Liver (tissue), 9 donors: Measurements from ENCODE around the gene ALDH1B1. TPM values are rescaled to one million over a fixed set of nuclear protein-coding genes. Genes with fewer than 3 reads are reported as not detected.

Source experiments
- DNase-seq: peaks from one replicate; pipeline ENCODE4 v3.0.0-alpha.2; 2017; ENCODE audit warnings: low spot score
- H3K27ac ChIP-seq, 2 donors: one replicate each; pipeline ENCODE4 v1.7.0; 2013; ENCODE audit warnings: inconsistent platforms in 2 of 2, low read length in 2 of 2, control low read depth in 1 of 2, low read depth in 1 of 2, mild to moderate bottlenecking in 1 of 2
- H3K27me3 ChIP-seq, 4 donors: one replicate each; pipeline versions ENCODE4 v1.6.1 to v1.7.0; 2013; ENCODE audit warnings: low read length in 3 of 4, inconsistent platforms in 1 of 4, mild to moderate bottlenecking in 1 of 4, moderate library complexity in 1 of 4; ENCODE audit not compliant: control insufficient read depth in 4 of 4, insufficient read depth in 4 of 4
- H3K36me3 ChIP-seq, 4 donors: one replicate each; pipeline versions ENCODE4 v1.6.1 to v1.7.0; 2013; ENCODE audit warnings: low read length in 3 of 4, mild to moderate bottlenecking in 3 of 4, low read depth in 1 of 4, moderate library complexity in 1 of 4; ENCODE audit not compliant: control insufficient read depth in 4 of 4, insufficient read depth in 3 of 4
- H3K4me1 ChIP-seq, 4 donors: one replicate each; pipeline versions ENCODE4 v1.6.1 to v1.7.0; 2013; ENCODE audit warnings: low read length in 3 of 4, mild to moderate bottlenecking in 3 of 4, moderate library complexity in 1 of 4; ENCODE audit not compliant: control insufficient read depth in 4 of 4, insufficient read depth in 4 of 4
- H3K4me3 ChIP-seq, 3 donors: one replicate each; pipeline versions ENCODE4 v1.6.1 to v1.7.0; 2013; ENCODE audit warnings: low read length in 3 of 3, control low read depth in 1 of 3, low read depth in 1 of 3, mild to moderate bottlenecking in 1 of 3
- H3K9ac ChIP-seq, 2 donors: one replicate each; pipeline ENCODE4 v1.7.0; 2013; ENCODE audit warnings: low read length in 2 of 2, mild to moderate bottlenecking in 2 of 2, moderate library complexity in 2 of 2, control low read depth in 1 of 2, low read depth in 1 of 2
- H3K9me3 ChIP-seq, 4 donors: one replicate each; pipeline versions ENCODE4 v1.6.1 to v1.7.0; 2013; ENCODE audit warnings: low read length in 3 of 4; ENCODE audit not compliant: control insufficient read depth in 4 of 4
- FOXA1 ChIP-seq: IDR thresholded peaks from 2 replicates; pipeline ENCODE4 v1.6.1; 2016; ENCODE audit warnings: antibody characterized with exemption
- GABPA ChIP-seq, 2 donors: IDR thresholded peaks in 1 of 2; conservative IDR thresholded peaks in 1 of 2; 2 replicates each; pipeline ENCODE4 v1.6.1; 2016; ENCODE audit warnings: antibody characterized with exemption in 2 of 2, mild to moderate bottlenecking in 1 of 2, moderate library complexity in 1 of 2
- NR2F2 ChIP-seq: IDR thresholded peaks from 2 replicates; pipeline ENCODE4 v1.6.1; 2016; ENCODE audit warnings: antibody characterized with exemption
- RAD21 ChIP-seq, 2 donors: IDR thresholded peaks; 2 replicates each; pipeline ENCODE4 v1.6.1; 2016; ENCODE audit warnings: antibody characterized with exemption in 2 of 2, mild to moderate bottlenecking in 2 of 2
- REST ChIP-seq: IDR thresholded peaks from 2 replicates; pipeline ENCODE4 v1.6.1; 2016; ENCODE audit warnings: antibody characterized with exemption, mild to moderate bottlenecking
- TAF1 ChIP-seq: conservative IDR thresholded peaks from 2 replicates; pipeline ENCODE4 v1.6.1; 2016; ENCODE audit warnings: antibody characterized with exemption, mild to moderate bottlenecking
- YY1 ChIP-seq: IDR thresholded peaks from 2 replicates; pipeline ENCODE4 v1.6.1; 2016; ENCODE audit warnings: antibody characterized with exemption, mild to moderate bottlenecking
- WGBS: extraction: QIAGEN DNeasy Blood & Tissue Kit; methylation state at CpG from one replicate; pipeline ENCODE4 v1.1.7; 2013; 5-methylcytosine and 5-hydroxymethylcytosine counted together
- polyA plus RNA-seq, 2 donors: library from polyadenylated mRNA; stranded (reverse) in 1 of 2; unstranded in 1 of 2; fragments of 200-250 nt in 1 of 2; fragments of >200 nt in 1 of 2; fragmentation: Nextera tagmentation in 1 of 2; extraction: Ambion mirVana in 1 of 2; gene quantifications; one replicate each; pipeline versions ENCODE4 v1.2.1 to v1.2.3, GENCODE V29; 2013 to 2015
- total RNA-seq, 2 donors: library from RNA; depleted of rRNA; stranded (reverse); fragments of >200 nt; gene quantifications; one replicate each; pipeline ENCODE4 v1.2.3, GENCODE V29; 2014
- TF ChIP-seq, protein P1 (sequence below): IDR thresholded peaks from 2 replicates; pipeline ENCODE4 v1.6.1; 2016; ENCODE audit warnings: antibody characterized with exemption
- TF ChIP-seq, protein P2 (sequence below): fragments of 150-350 bp; IDR thresholded peaks from 2 replicates; pipeline ENCODE4 v1.5.1; 2017; ENCODE audit warnings: improper control_type of control experiment, low read depth, low read length; ENCODE audit not compliant: missing input control
- TF ChIP-seq, protein P3 (sequence below): IDR thresholded peaks from 2 replicates; pipeline ENCODE4 v1.6.1; 2016; ENCODE audit warnings: antibody characterized with exemption
- donor health status: healthy.
- donor health status: healthy.
- donor health status: healthy.
- donor health status: healthy.
- donor health status: healthy.

The ALDH1B1 gene
- total and polyA plus RNA-seq, 4 donors, result 18.9 to 73.9 (median 52.6) TPM

GRCh38 chr9:38417003-38417945, 24.8 kb downstream of the ALDH1B1 start:
- Histone ChIP-seq H3K4me3 (no peak overlapping the region), H3K36me3 (no peaks in the 10 kb centered on the region), H3K4me1 (no peaks in the 10 kb centered on the region), H3K9me3 (no peaks in the 10 kb centered on the region), H3K27ac (no peak overlapping the region), H3K9ac (no peak overlapping the region), H3K27me3 (no peaks in the 10 kb centered on the region)
- WGBS, result 73% methylated on average over 8 of the region's 8 CpGs
- DNase-seq, result no peak
- TF ChIP-seq, protein P1, sequence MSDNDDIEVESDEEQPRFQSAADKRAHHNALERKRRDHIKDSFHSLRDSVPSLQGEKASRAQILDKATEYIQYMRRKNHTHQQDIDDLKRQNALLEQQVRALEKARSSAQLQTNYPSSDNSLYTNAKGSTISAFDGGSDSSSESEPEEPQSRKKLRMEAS, result no peak
- no peak for TF ChIP-seq REST
- no peak for TF ChIP-seq GABPA (IDR thresholded peaks at IDR 0.05 in 1 of 2, conservative IDR thresholded peaks at IDR 0.05 in 1 of 2)
- peak in 1 of 2 donors; percentile 45 for TF ChIP-seq RAD21 (IDR thresholded peaks at IDR 0.05)
- TF ChIP-seq, protein P2, sequence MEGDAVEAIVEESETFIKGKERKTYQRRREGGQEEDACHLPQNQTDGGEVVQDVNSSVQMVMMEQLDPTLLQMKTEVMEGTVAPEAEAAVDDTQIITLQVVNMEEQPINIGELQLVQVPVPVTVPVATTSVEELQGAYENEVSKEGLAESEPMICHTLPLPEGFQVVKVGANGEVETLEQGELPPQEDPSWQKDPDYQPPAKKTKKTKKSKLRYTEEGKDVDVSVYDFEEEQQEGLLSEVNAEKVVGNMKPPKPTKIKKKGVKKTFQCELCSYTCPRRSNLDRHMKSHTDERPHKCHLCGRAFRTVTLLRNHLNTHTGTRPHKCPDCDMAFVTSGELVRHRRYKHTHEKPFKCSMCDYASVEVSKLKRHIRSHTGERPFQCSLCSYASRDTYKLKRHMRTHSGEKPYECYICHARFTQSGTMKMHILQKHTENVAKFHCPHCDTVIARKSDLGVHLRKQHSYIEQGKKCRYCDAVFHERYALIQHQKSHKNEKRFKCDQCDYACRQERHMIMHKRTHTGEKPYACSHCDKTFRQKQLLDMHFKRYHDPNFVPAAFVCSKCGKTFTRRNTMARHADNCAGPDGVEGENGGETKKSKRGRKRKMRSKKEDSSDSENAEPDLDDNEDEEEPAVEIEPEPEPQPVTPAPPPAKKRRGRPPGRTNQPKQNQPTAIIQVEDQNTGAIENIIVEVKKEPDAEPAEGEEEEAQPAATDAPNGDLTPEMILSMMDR, result peak; percentile 8

DNA sequence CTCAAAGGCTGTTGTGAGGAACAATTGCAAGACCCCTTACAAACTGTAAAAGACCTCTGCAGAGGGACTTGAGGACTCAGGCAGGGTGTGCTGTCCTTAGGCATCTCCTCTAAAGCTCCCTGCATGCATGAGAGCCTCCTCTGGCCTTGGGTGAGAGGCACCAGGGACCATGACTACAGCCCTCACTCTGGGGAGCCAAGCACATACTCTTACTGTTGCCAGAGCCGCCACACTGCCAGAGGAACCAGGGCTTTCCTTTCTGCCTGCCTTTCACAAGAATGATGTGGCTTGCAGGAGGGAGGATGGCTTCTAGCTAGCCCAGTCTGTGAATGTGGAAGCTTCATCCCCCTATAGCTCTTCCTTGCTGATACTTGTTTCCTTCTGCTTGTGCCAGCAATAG, 25.9 kb downstream of the ALDH1B1 start:
- Histone ChIP-seq H3K36me3 (no peaks in the 10 kb centered on the region), H3K27me3 (no peaks in the 10 kb centered on the region), H3K9ac (no peak overlapping the region), H3K9me3 (no peaks in the 10 kb centered on the region), H3K4me1 (no peaks in the 10 kb centered on the region), H3K4me3 (no peak overlapping the region), H3K27ac (no peak overlapping the region)
- 95% methylated on average over 1 of the region's 1 CpG for WGBS
- TF ChIP-seq, protein P3, sequence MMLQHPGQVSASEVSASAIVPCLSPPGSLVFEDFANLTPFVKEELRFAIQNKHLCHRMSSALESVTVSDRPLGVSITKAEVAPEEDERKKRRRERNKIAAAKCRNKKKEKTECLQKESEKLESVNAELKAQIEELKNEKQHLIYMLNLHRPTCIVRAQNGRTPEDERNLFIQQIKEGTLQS, result no peak
- TF ChIP-seq TAF1 (no peak), YY1 (no peak)
- DNase-seq, result no peak

DNA sequence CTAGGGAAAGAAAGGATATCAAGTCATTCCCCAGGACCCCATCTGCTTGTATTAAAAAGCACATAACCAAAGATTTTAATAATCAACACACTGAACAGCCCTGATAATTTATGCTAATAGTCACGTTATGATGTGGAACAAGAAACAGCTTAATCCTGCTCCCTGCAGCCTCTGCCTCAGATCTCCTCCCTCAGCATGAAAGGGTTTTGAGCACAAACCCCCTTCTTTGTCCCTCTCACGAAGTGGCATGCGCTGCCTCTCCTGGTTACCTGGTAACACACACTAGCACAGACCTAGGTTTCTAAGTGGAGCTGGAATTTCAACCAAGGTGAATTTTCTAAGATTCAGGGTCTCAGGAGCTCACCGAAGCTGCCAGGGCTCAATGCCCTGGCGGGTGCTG, 26.7 kb downstream of the ALDH1B1 start:
- Histone ChIP-seq H3K4me1 (peaks cover 2 to 8% (median 4%) of the 10 kb centered on the region in 4 donors), H3K36me3 (no peaks in the 10 kb centered on the region), H3K4me3 (no peak overlapping the region), H3K9ac (no peak overlapping the region), H3K27me3 (no peaks in the 10 kb centered on the region), H3K27ac (no peak overlapping the region), H3K9me3 (no peaks in the 10 kb centered on the region)
- no peak for TF ChIP-seq FOXA1
- TF ChIP-seq, protein P2, result no peak
- no peak for TF ChIP-seq RAD21 (IDR thresholded peaks at IDR 0.05)
- no peak for TF ChIP-seq NR2F2
- TF ChIP-seq YY1, result no peak
- TF ChIP-seq, protein P1, result no peak
- TF ChIP-seq GABPA (IDR thresholded peaks at IDR 0.05 in 1 of 2, conservative IDR thresholded peaks at IDR 0.05 in 1 of 2), result no peak
- no peak for DNase-seq
- WGBS, result 84% methylated on average over 5 of the region's 5 CpGs
